PC-3 (cell line): ENCODE results near the gene IZUMO1.

Experiments used
- CTCF ChIP-seq: fragments of 300-600 bp; sonication (generic); conservative IDR thresholded peaks from 2 replicates; pipeline ENCODE4 v1.5.1; 2017; ENCODE audit warnings: antibody characterized with exemption, low read depth, mild to moderate bottlenecking, low read length
- EZH2 ChIP-seq: fragments of 300-600 bp; sonication (generic); IDR thresholded peaks from one replicate; pipeline ENCODE4 v1.6.1; 2017; ENCODE audit warnings: antibody characterized with exemption, mild to moderate bottlenecking, low read length; ENCODE audit not compliant: unreplicated experiment
- EZH2phosphoT487 ChIP-seq: fragments of 300-600 bp; sonication (generic); IDR thresholded peaks from 2 replicates; pipeline ENCODE4 v1.6.1; 2018; ENCODE audit warnings: mild to moderate bottlenecking, antibody characterized with exemption, low read length, borderline replicate concordance

GRCh38 chr19:48741129-48741999, 5.3 kb downstream of the IZUMO1 start:
- TF ChIP-seq CTCF, result no peak
- TF ChIP-seq EZH2, result no peak
- no peak for TF ChIP-seq EZH2phosphoT487
